ENCODE results near the gene CARMIL1. TPM values are rescaled to one million over a fixed set of nuclear protein-coding genes. Genes with fewer than 3 reads are reported as not detected.

The CARMIL1 gene
- total and polyA plus RNA-seq, 4 donors: 22.9 to 41.0 (median 38.4) TPM

DNA sequence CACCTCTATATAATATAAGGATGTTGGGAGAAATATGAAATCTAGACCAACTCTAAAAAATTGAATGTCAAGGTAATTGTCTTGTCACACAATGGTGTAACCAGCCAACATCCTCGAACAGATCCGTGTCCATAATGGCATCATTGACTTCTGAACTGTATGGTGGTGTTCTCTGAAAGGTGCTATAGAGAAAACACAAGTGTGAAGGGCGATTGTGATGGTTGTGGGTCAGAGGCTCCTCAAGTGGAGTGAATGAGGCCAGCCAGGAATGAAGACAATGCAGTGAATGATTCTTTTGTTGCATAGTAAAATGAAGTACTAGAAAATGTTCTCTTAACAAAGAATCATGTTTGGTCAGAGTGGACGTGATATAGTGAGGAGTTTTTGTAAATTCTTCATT, 58.3 kb downstream of the CARMIL1 start:
- no peak overlapping the region for H3K4me3 ChIP-seq (ENCODE audit: low read depth, low read length)
- no peaks in the 10 kb centered on the region for H3K27me3 ChIP-seq (ENCODE audit: control insufficient read depth, insufficient read depth, low read length)
- H3K27ac ChIP-seq (ENCODE audit: low read depth, low read length): no peak overlapping the region
- no peaks in the 10 kb centered on the region for H3K36me3 ChIP-seq (ENCODE audit: control insufficient read depth, insufficient read depth, low read length)
- no peaks in the 10 kb centered on the region for H3K9me3 ChIP-seq (ENCODE audit: control insufficient read depth, insufficient read depth, low read length)
- peak in 1 of 6 donors; percentile 35 for DNase-seq (ENCODE audit: low read depth in 4 of 6, low spot score in 6 of 6)
- WGBS (ENCODE audit: insufficient coverage): 59% methylated on average over 3 of the region's 4 CpGs
- H3K4me1 ChIP-seq (ENCODE audit: control insufficient read depth, insufficient read depth, low read length): peaks cover 3% of the 10 kb centered on the region

DNA sequence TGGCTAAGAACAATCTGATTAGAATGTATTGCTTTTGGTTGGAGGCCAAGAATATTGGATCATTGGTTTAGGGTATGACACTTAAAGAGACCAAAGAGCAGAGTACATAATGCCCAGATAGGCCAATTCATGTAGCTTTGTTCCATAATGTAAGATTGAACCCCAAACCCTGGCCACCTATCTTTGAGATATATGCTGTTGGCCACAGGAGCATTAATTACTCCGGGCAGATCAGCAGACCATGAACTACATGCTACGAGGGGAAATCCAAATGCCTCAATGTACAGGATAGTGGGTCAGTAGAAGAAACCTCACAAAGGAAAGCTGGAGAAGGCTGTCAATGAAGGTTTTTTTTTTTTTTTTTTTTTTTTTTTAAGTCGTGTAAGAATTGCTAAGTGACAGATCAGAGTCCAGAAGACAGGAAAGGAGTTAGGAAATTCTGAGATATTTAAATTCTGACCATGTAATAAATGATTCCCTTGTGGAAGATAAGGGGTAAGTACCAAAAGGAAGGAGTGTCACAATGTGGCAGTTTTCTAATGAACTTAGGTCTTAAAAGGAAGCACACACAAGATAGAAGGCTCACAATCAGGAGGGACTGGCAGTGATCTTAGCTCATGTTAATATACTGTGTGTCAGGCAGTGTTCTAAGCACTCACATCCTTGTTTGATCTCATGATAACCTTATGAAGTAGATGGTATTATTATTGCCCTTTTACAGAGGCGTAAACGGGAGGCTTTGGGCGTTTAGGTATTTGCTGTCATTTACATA, 61.4 kb downstream of the CARMIL1 start:
- Histone ChIP-seq H3K27me3 (ENCODE audit: control insufficient read depth, insufficient read depth, low read length) (no peaks in the 10 kb centered on the region), H3K9me3 (ENCODE audit: control insufficient read depth, insufficient read depth, low read length) (no peaks in the 10 kb centered on the region), H3K4me1 (ENCODE audit: control insufficient read depth, insufficient read depth, low read length) (peaks cover 3% of the 10 kb centered on the region), H3K36me3 (ENCODE audit: control insufficient read depth, insufficient read depth, low read length) (no peaks in the 10 kb centered on the region), H3K4me3 (ENCODE audit: low read depth, low read length) (no peak overlapping the region), H3K27ac (ENCODE audit: low read depth, low read length) (no peak overlapping the region)
- 86% methylated on average over 4 of the region's 6 CpGs for WGBS (ENCODE audit: insufficient coverage)
- no peak for DNase-seq (ENCODE audit: low read depth in 4 of 6, low spot score in 6 of 6)

DNA sequence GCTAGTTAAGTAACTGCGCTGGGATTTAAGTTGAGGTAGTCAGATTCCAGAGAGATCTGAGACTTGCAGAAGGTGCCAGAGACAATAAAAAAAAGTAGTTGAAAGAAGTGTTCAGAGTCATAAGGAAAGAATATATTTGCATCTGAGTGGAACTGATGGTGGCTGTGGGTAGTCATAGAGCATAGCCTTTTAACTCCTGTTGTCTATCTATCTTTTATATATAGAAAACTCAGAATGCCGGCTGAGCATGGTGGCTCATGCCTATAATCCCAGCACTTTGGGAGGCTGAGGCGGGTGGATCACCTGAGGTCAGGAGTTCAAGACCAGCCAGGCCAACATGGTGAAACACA, 62.0 kb downstream of the CARMIL1 start:
- 75% methylated on average over 1 of the region's 3 CpGs for WGBS (ENCODE audit: insufficient coverage)
- Histone ChIP-seq H3K27ac (ENCODE audit: low read depth, low read length) (no peak overlapping the region), H3K4me1 (ENCODE audit: control insufficient read depth, insufficient read depth, low read length) (peaks cover 3% of the 10 kb centered on the region), H3K9me3 (ENCODE audit: control insufficient read depth, insufficient read depth, low read length) (no peaks in the 10 kb centered on the region), H3K27me3 (ENCODE audit: control insufficient read depth, insufficient read depth, low read length) (no peaks in the 10 kb centered on the region), H3K36me3 (ENCODE audit: control insufficient read depth, insufficient read depth, low read length) (no peaks in the 10 kb centered on the region), H3K4me3 (ENCODE audit: low read depth, low read length) (no peak overlapping the region)
- DNase-seq (ENCODE audit: low read depth in 4 of 6, low spot score in 6 of 6): no peak

DNA sequence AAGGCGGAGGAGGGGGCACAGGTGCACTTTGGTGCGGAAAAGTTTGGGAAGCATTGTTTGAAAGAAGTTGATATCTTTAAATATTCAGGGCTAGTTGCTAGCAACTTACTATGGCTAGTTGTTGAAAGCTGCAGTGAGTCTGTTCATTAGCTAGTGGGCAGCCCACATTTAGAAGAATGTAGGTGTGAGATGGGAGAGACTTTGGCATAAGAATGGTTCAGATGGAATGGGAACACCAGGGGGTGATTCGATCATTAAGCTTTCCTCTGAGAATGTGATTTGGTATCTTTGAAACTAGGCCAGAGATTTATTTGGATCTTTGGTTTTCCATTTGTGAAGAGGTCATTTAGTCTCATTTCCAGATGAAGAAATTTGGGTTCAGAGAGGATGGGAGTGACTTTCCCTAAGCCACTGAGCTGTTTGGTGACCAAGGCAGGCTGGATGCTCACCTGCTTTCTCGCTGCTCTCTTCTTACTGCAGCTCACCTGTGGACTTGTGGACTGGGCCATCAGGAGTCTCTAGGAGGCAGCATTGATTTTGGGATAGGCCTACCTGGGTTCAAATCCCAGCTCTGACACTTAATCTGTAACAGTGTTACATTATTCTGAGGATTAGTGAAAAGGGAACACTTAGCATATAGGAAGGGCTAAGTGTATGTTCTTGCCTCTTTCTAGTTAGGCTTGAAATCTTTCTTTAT, 62.9 kb downstream of the CARMIL1 start:
- Histone ChIP-seq H3K4me1 (ENCODE audit: control insufficient read depth, insufficient read depth, low read length) (peaks cover 3% of the 10 kb centered on the region), H3K4me3 (ENCODE audit: low read depth, low read length) (no peak overlapping the region), H3K27me3 (ENCODE audit: control insufficient read depth, insufficient read depth, low read length) (no peaks in the 10 kb centered on the region)

DNA sequence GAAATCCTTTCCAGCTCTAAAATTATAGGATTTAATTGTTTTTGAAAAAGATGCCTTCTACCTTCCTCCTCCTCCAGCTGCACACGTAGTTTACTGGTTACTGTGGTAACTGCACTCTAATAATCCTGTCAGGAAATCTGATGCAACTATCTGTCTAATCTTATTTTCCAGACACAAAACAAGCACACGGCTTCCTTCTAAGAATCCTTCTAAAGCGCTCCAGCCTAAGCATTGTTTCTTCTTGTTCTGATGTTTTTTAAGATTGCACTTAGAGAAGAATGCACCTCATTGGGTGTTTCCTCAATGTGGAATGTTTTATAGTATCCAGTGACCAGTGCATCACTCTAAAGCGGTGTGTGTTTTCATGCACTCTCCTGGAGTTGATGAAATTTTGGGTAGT, 63.6 kb downstream of the CARMIL1 start:
- Histone ChIP-seq H3K9me3 (ENCODE audit: control insufficient read depth, insufficient read depth, low read length) (no peaks in the 10 kb centered on the region), H3K27ac (ENCODE audit: low read depth, low read length) (no peak overlapping the region), H3K36me3 (ENCODE audit: control insufficient read depth, insufficient read depth, low read length) (no peaks in the 10 kb centered on the region), H3K27me3 (ENCODE audit: control insufficient read depth, insufficient read depth, low read length) (no peaks in the 10 kb centered on the region), H3K4me3 (ENCODE audit: low read depth, low read length) (no peak overlapping the region), H3K4me1 (ENCODE audit: control insufficient read depth, insufficient read depth, low read length) (peaks cover 3% of the 10 kb centered on the region)
- WGBS (ENCODE audit: insufficient coverage): 0% methylated on average over 1 of the region's 4 CpGs
- no peak for DNase-seq (ENCODE audit: low read depth in 4 of 6, low spot score in 6 of 6)

More for the DNA sequence above, 62.9 kb downstream of the CARMIL1 start:
- no peaks in the 10 kb centered on the region for H3K9me3 ChIP-seq (ENCODE audit: control insufficient read depth, insufficient read depth, low read length)
- WGBS (ENCODE audit: insufficient coverage): 78% methylated on average over 4 of the region's 4 CpGs
- DNase-seq (ENCODE audit: low read depth in 4 of 6, low spot score in 6 of 6): no peak
- no peaks in the 10 kb centered on the region for H3K36me3 ChIP-seq (ENCODE audit: control insufficient read depth, insufficient read depth, low read length)
- H3K27ac ChIP-seq (ENCODE audit: low read depth, low read length): no peak overlapping the region

DNA sequence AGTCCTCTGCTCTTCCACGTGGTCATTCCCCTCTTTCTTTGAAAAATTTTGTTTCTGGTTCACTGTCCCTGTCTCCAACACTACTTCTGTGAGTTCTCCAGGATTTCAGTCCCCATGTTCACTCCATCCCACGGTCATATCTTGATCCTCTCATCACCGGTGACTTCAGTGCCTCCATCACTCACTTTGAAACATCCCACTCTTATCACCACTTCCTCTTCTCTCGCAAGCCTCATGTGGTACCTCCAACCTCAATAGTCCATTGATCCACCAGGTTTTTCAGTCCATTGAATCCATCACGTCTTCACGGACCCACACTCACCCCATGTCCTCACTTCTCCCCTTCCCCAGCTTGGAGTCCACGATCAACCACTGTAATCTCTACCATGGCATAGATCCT, 64.8 kb downstream of the CARMIL1 start:
- WGBS (ENCODE audit: insufficient coverage): 90% methylated on average over 7 of the region's 7 CpGs
- H3K36me3 ChIP-seq (ENCODE audit: control insufficient read depth, insufficient read depth, low read length): no peaks in the 10 kb centered on the region
- H3K9me3 ChIP-seq (ENCODE audit: control insufficient read depth, insufficient read depth, low read length): no peaks in the 10 kb centered on the region
- H3K4me1 ChIP-seq (ENCODE audit: control insufficient read depth, insufficient read depth, low read length): peaks cover 3% of the 10 kb centered on the region
- no peak overlapping the region for H3K27ac ChIP-seq (ENCODE audit: low read depth, low read length)
- no peak overlapping the region for H3K4me3 ChIP-seq (ENCODE audit: low read depth, low read length)
- no peaks in the 10 kb centered on the region for H3K27me3 ChIP-seq (ENCODE audit: control insufficient read depth, insufficient read depth, low read length)
- no peak for DNase-seq (ENCODE audit: low read depth in 4 of 6, low spot score in 6 of 6)

DNA sequence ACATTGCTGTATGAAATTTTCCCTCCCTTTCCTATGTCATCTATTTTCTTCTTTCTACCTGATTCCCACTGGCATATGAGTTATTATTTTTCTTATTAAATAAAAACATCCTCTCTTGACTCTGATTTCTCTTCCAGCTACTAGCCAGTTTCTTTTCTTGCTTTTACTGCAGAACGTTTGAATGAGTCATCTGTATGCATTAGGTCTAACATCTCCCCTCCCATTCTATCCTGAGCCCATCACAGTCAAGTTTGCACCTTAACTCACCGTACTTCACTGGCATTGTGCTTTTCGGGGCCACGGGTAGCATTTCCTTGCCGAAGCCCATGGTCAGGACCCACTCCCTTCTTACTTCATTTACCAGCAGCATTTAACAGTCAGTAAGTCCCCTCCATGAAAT, 65.7 kb downstream of the CARMIL1 start:
- WGBS (ENCODE audit: insufficient coverage): 90% methylated on average over 5 of the region's 5 CpGs
- H3K36me3 ChIP-seq (ENCODE audit: control insufficient read depth, insufficient read depth, low read length): no peaks in the 10 kb centered on the region
- H3K4me3 ChIP-seq (ENCODE audit: low read depth, low read length): no peak overlapping the region
- no peak for DNase-seq (ENCODE audit: low read depth in 4 of 6, low spot score in 6 of 6)
- H3K4me1 ChIP-seq (ENCODE audit: control insufficient read depth, insufficient read depth, low read length): peaks cover under 1% of the 10 kb centered on the region
- no peak overlapping the region for H3K27ac ChIP-seq (ENCODE audit: low read depth, low read length)
- H3K9me3 ChIP-seq (ENCODE audit: control insufficient read depth, insufficient read depth, low read length): no peaks in the 10 kb centered on the region
- no peaks in the 10 kb centered on the region for H3K27me3 ChIP-seq (ENCODE audit: control insufficient read depth, insufficient read depth, low read length)

DNA sequence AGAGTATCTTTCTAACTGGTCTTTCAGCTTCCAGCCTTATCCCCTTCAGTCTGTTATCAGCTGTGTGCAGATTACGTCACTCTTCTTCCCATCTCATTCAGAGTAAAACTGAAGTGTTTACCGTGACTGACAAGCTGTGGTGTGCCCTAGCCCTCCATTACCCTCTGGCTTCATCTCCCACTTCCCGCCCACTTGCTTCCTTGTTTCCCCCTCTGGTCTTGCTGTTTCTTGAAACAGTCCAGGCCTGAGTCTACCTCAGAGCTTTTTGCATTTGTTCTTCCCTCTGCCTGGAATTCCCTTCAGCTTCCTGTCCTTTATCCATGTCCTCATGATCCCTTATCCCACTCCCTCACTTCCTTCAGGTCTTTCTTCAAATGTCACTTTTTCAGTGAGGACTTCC, 66.9 kb downstream of the CARMIL1 start:
- no peaks in the 10 kb centered on the region for H3K9me3 ChIP-seq (ENCODE audit: control insufficient read depth, insufficient read depth, low read length)
- no peak overlapping the region for H3K27ac ChIP-seq (ENCODE audit: low read depth, low read length)
- H3K4me1 ChIP-seq (ENCODE audit: control insufficient read depth, insufficient read depth, low read length): peaks cover 5% of the 10 kb centered on the region
- no peak for DNase-seq (ENCODE audit: low read depth in 4 of 6, low spot score in 6 of 6)
- WGBS (ENCODE audit: insufficient coverage): 67% methylated on average over 3 of the region's 3 CpGs
- H3K36me3 ChIP-seq (ENCODE audit: control insufficient read depth, insufficient read depth, low read length): no peaks in the 10 kb centered on the region
- H3K4me3 ChIP-seq (ENCODE audit: low read depth, low read length): no peak overlapping the region
- H3K27me3 ChIP-seq (ENCODE audit: control insufficient read depth, insufficient read depth, low read length): no peaks in the 10 kb centered on the region

DNA sequence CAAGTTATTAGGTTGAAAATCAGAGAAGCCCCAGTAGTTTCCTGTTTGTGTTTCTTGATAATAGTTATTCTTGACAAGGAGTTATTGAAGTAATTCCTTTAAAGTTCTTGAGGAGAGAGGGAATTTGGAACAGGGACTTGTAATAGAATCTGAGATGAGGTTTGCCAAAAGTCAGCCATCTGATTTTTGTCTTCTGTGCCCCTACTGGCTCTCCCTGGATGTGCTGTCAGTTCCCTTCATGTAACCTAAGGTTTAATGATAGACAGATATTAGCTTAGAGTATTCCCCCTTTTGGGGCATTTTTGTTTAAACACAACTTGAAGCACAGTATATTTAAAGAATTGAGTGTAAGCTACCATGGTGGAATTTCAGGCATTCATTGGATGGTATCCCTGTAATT, 71.4 kb downstream of the CARMIL1 start:
- Histone ChIP-seq H3K27ac (ENCODE audit: low read depth, low read length) (no peak overlapping the region), H3K9me3 (ENCODE audit: control insufficient read depth, insufficient read depth, low read length) (no peaks in the 10 kb centered on the region), H3K4me3 (ENCODE audit: low read depth, low read length) (no peak overlapping the region), H3K36me3 (ENCODE audit: control insufficient read depth, insufficient read depth, low read length) (no peaks in the 10 kb centered on the region), H3K27me3 (ENCODE audit: control insufficient read depth, insufficient read depth, low read length) (no peaks in the 10 kb centered on the region), H3K4me1 (ENCODE audit: control insufficient read depth, insufficient read depth, low read length) (peaks cover 5% of the 10 kb centered on the region)
- DNase-seq (ENCODE audit: low read depth in 4 of 6, low spot score in 6 of 6): no peak

DNA sequence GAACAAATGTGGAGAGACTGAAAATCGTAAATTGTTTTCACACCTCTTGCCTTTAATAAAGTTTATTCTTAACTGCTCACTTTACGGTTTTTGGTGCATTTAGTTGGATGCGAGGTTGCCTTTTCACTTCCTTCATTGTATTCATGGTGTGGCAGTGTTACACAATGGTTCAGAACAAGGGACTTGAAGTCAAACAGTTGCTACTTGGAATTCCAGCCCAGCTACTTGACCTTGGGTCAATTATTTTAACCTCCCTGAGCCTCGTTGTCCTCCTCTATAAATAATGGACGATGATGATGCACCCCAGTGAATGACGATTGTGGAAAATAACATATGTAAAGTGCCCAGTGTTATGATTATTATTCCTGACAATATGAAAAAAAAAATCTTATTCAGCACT, 72.3 kb downstream of the CARMIL1 start:
- H3K36me3 ChIP-seq (ENCODE audit: control insufficient read depth, insufficient read depth, low read length): no peaks in the 10 kb centered on the region
- H3K9me3 ChIP-seq (ENCODE audit: control insufficient read depth, insufficient read depth, low read length): no peaks in the 10 kb centered on the region
- no peaks in the 10 kb centered on the region for H3K27me3 ChIP-seq (ENCODE audit: control insufficient read depth, insufficient read depth, low read length)
- peaks cover 8% of the 10 kb centered on the region for H3K4me1 ChIP-seq (ENCODE audit: control insufficient read depth, insufficient read depth, low read length)
- no peak for DNase-seq (ENCODE audit: low read depth in 4 of 6, low spot score in 6 of 6)
- H3K27ac ChIP-seq (ENCODE audit: low read depth, low read length): no peak overlapping the region
- H3K4me3 ChIP-seq (ENCODE audit: low read depth, low read length): no peak overlapping the region
- WGBS (ENCODE audit: insufficient coverage): 20% methylated on average over 1 of the region's 6 CpGs
